ENCODE measurements around the gene CDKAL1. TPM values are rescaled to one million over a fixed set of nuclear protein-coding genes. Genes with fewer than 3 reads are reported as not detected.

The CDKAL1 gene
- total RNA-seq, 2 donors from 2014 or later = 23.0 to 23.7 TPM

Other genes starting within 250 kb of the CDKAL1 start
- gene E2F3, start 132.6 kb upstream of the CDKAL1 start, total RNA-seq = 1 to 10 TPM; 6.7 to 8.8 TPM